ENCODE data around the gene ZDHHC9.

The ZDHHC9 gene

GRCh38 chrX:129791961-129792570 is 51.6 kb downstream of the ZDHHC9 start:
- Histone ChIP-seq H3K27me3 (ENCODE audit: control insufficient read depth, insufficient read depth, low read length) (no peaks in the 10 kb centered on the region), H3K36me3 (ENCODE audit: control insufficient read depth, insufficient read depth, low read length) (no peaks in the 10 kb centered on the region), H3K9me3 (ENCODE audit: control insufficient read depth, insufficient read depth, low read length) (no peaks in the 10 kb centered on the region)

DNA sequence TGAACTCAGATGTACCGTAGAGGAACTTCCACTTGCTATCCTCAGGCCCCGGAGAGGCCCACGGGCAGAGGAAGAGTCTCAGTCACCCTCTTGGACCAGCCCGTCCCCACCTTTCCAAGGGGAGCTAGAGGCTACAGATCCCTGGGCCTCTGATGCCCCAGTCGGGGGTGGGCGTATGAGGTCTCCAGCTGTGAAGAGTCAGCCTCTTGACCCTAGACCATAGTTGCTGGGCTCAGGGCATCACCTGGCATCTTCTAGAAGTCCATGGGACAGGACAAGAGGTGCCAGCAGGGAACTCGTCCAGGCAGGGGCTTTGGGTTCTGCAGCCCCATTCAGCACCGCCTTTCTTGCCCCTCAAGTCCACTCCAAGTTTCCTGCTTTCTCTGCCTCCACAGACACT is 52.4 kb downstream of the ZDHHC9 start:
- H3K36me3 ChIP-seq (ENCODE audit: control insufficient read depth, insufficient read depth, low read length): no peaks in the 10 kb centered on the region

More at GRCh38 chrX:129791961-129792570, 51.6 kb downstream of the ZDHHC9 start:
- H3K9ac ChIP-seq (ENCODE audit: low read depth, low read length): no peak overlapping the region
- no peak overlapping the region for H3K4me3 ChIP-seq (ENCODE audit: low read depth, low read length)
- H3K4me1 ChIP-seq (ENCODE audit: control insufficient read depth, insufficient read depth, low read length): no peaks in the 10 kb centered on the region

DNA sequence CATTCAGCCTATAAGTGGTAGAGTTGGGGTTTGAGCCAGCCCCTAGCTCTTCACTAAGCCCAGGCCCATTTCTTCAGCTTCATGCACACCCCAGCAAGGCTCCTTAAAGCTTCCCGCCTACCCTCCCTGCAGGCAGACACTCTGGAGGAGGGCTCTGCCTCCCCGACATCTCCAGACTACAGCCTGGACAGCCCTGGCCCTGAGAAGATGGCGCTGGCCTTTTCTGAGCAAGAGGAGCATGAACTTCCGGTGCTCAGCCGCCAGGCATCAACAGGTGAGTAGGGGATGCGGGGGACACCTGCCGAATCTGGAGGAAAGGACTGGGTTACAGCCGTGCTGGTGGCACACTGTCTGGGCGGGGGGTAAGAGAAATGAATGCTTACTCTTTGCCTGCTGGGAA is 52.9 kb downstream of the ZDHHC9 start:
- Histone ChIP-seq H3K4me1 (ENCODE audit: control insufficient read depth, insufficient read depth, low read length) (no peaks in the 10 kb centered on the region), H3K4me3 (ENCODE audit: low read depth, low read length) (no peak overlapping the region), H3K9ac (ENCODE audit: low read depth, low read length) (no peak overlapping the region), H3K27me3 (ENCODE audit: control insufficient read depth, insufficient read depth, low read length) (no peaks in the 10 kb centered on the region), H3K9me3 (ENCODE audit: control insufficient read depth, insufficient read depth, low read length) (no peaks in the 10 kb centered on the region), H3K36me3 (ENCODE audit: control insufficient read depth, insufficient read depth, low read length) (no peaks in the 10 kb centered on the region)

More for the DNA sequence above, 52.4 kb downstream of the ZDHHC9 start:
- Histone ChIP-seq H3K27me3 (ENCODE audit: control insufficient read depth, insufficient read depth, low read length) (no peaks in the 10 kb centered on the region), H3K4me3 (ENCODE audit: low read depth, low read length) (no peak overlapping the region), H3K9me3 (ENCODE audit: control insufficient read depth, insufficient read depth, low read length) (no peaks in the 10 kb centered on the region), H3K4me1 (ENCODE audit: control insufficient read depth, insufficient read depth, low read length) (no peaks in the 10 kb centered on the region), H3K9ac (ENCODE audit: low read depth, low read length) (no peak overlapping the region)

DNA sequence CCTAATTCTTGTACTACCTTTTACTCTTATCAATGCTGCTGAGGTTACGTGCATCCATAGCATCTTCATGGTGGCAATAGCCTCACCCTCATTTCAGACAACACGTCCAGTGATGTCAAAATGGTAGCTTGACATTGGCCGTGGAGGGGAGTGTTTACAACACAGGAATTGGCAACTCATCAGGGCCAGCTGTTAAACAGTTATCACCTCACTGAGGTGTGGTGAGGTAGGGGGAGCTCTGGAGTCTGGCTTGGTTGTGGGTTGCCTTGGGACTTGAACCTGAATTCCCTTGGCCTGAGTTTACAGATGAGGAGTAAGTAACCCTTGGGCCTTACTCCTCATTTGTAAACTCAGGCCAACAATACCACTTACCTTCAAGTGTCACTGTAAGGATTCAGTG is 53.5 kb downstream of the ZDHHC9 start:
- no peak overlapping the region for H3K9ac ChIP-seq (ENCODE audit: low read depth, low read length)
- no peaks in the 10 kb centered on the region for H3K9me3 ChIP-seq (ENCODE audit: control insufficient read depth, insufficient read depth, low read length)
- H3K4me1 ChIP-seq (ENCODE audit: control insufficient read depth, insufficient read depth, low read length): no peaks in the 10 kb centered on the region
- H3K27me3 ChIP-seq (ENCODE audit: control insufficient read depth, insufficient read depth, low read length): no peaks in the 10 kb centered on the region
- no peaks in the 10 kb centered on the region for H3K36me3 ChIP-seq (ENCODE audit: control insufficient read depth, insufficient read depth, low read length)
- no peak overlapping the region for H3K4me3 ChIP-seq (ENCODE audit: low read depth, low read length)

DNA sequence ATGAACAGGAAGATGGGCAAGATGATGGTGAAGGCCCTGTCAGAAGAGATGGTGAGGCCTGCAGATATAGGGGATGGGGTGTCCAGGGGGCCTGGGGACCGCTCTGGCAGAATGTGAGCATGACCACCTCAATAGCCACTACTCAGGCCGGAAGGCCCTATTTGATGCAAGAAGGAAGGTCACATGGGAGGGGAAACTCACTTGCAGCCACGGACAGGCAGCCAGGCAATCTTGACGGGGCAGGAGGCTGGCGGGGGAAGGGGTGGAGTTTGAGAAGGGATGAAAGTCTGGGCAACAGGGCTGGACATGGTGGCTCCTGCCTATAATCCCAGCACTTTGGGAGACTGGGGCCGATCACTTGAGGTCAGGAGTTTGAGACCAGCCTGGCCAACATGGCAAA is 55.2 kb downstream of the ZDHHC9 start:
- H3K36me3 ChIP-seq (ENCODE audit: control insufficient read depth, insufficient read depth, low read length): no peaks in the 10 kb centered on the region
- H3K9me3 ChIP-seq (ENCODE audit: control insufficient read depth, insufficient read depth, low read length): no peaks in the 10 kb centered on the region

DNA sequence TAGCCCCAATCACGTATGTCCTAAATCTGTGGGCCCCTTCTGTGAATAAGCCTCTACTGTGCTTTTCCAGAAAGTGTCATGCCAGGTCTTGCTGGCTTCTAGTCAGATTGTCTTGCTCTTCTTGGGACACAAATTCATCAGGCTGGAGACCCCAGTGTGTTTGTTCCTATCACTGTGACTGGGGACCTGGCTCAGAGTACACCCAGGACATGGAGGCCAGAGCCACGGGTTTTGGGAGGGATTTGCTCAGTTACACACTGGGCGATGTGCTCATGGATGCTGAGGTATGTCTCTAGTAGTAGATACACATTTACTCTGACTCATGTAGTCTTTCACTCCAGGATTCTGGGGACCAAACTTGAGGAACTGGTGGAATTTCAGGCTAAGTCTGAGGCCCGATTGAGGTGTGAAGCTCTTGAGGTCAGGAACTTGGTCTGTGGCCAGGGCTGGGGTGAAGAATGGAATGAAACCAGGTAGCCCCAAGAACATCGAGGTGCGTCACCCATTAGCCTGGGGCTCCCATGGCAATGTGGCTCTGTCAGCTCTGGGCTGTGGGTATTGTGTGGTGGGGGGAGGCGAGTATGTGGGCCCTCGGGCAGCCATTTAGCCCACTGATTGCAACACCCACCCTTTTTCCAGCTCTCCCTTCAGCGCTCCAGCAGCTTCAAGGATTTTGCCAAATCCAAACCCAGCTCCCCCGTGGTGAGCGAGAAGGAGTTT is 56.2 kb downstream of the ZDHHC9 start:
- H3K4me1 ChIP-seq (ENCODE audit: control insufficient read depth, insufficient read depth, low read length): no peaks in the 10 kb centered on the region
- H3K9ac ChIP-seq (ENCODE audit: low read depth, low read length): no peak overlapping the region
- no peaks in the 10 kb centered on the region for H3K36me3 ChIP-seq (ENCODE audit: control insufficient read depth, insufficient read depth, low read length)
- H3K27me3 ChIP-seq (ENCODE audit: control insufficient read depth, insufficient read depth, low read length): no peaks in the 10 kb centered on the region
- no peak overlapping the region for H3K4me3 ChIP-seq (ENCODE audit: low read depth, low read length)
- H3K9me3 ChIP-seq (ENCODE audit: control insufficient read depth, insufficient read depth, low read length): no peaks in the 10 kb centered on the region

More for the DNA sequence above, 55.2 kb downstream of the ZDHHC9 start:
- Histone ChIP-seq H3K9ac (ENCODE audit: low read depth, low read length) (no peak overlapping the region), H3K4me1 (ENCODE audit: control insufficient read depth, insufficient read depth, low read length) (no peaks in the 10 kb centered on the region), H3K4me3 (ENCODE audit: low read depth, low read length) (no peak overlapping the region), H3K27me3 (ENCODE audit: control insufficient read depth, insufficient read depth, low read length) (no peaks in the 10 kb centered on the region)

- no peaks in the 10 kb centered on the region for H3K27me3 ChIP-seq (ENCODE audit: control insufficient read depth, insufficient read depth, low read length)
- no peaks in the 10 kb centered on the region for H3K9me3 ChIP-seq (ENCODE audit: control insufficient read depth, insufficient read depth, low read length)
- no peaks in the 10 kb centered on the region for H3K36me3 ChIP-seq (ENCODE audit: control insufficient read depth, insufficient read depth, low read length)
- H3K9ac ChIP-seq (ENCODE audit: low read depth, low read length): no peak overlapping the region
- H3K4me3 ChIP-seq (ENCODE audit: low read depth, low read length): no peak overlapping the region
- peaks cover 2% of the 10 kb centered on the region for H3K4me1 ChIP-seq (ENCODE audit: control insufficient read depth, insufficient read depth, low read length)
These were observed 57.5 kb downstream of the ZDHHC9 start for GRCh38 chrX:129786210-129786651.

GRCh38 chrX:129785160-129785947 is 58.3 kb downstream of the ZDHHC9 start:
- Histone ChIP-seq H3K36me3 (ENCODE audit: control insufficient read depth, insufficient read depth, low read length) (no peaks in the 10 kb centered on the region), H3K4me1 (ENCODE audit: control insufficient read depth, insufficient read depth, low read length) (peaks cover 2% of the 10 kb centered on the region), H3K9me3 (ENCODE audit: control insufficient read depth, insufficient read depth, low read length) (no peaks in the 10 kb centered on the region), H3K27me3 (ENCODE audit: control insufficient read depth, insufficient read depth, low read length) (no peaks in the 10 kb centered on the region), H3K9ac (ENCODE audit: low read depth, low read length) (no peak overlapping the region), H3K4me3 (ENCODE audit: low read depth, low read length) (no peak overlapping the region)

DNA sequence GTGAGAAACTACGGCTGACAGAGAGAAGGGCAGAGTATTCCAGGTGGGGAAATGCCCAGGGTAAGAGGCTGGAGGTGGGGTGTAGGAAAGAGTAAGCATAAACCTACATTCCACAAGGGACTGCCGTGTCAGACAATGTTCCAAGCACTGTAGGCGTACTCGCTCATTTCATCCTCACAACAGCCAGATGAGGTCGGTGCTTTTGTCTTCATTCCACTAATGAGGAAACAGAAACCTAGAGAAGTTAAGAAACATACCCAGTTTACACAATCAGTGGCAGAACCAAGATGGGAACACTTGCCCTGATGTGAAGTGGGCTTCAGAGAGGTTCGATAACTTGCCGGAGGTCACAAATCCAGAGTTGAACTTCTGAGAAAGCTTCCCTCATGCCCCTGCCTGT is 59.3 kb downstream of the ZDHHC9 start:
- no peaks in the 10 kb centered on the region for H3K36me3 ChIP-seq (ENCODE audit: control insufficient read depth, insufficient read depth, low read length)
- H3K4me3 ChIP-seq (ENCODE audit: low read depth, low read length): no peak overlapping the region
- peaks cover 2% of the 10 kb centered on the region for H3K4me1 ChIP-seq (ENCODE audit: control insufficient read depth, insufficient read depth, low read length)
- H3K9ac ChIP-seq (ENCODE audit: low read depth, low read length): no peak overlapping the region
- no peaks in the 10 kb centered on the region for H3K27me3 ChIP-seq (ENCODE audit: control insufficient read depth, insufficient read depth, low read length)
- no peaks in the 10 kb centered on the region for H3K9me3 ChIP-seq (ENCODE audit: control insufficient read depth, insufficient read depth, low read length)

- H3K36me3 ChIP-seq (ENCODE audit: control insufficient read depth, insufficient read depth, low read length): no peaks in the 10 kb centered on the region
- no peak overlapping the region for H3K9ac ChIP-seq (ENCODE audit: low read depth, low read length)
- peaks cover 2% of the 10 kb centered on the region for H3K4me1 ChIP-seq (ENCODE audit: control insufficient read depth, insufficient read depth, low read length)
- no peak overlapping the region for H3K4me3 ChIP-seq (ENCODE audit: low read depth, low read length)
- no peaks in the 10 kb centered on the region for H3K9me3 ChIP-seq (ENCODE audit: control insufficient read depth, insufficient read depth, low read length)
- no peaks in the 10 kb centered on the region for H3K27me3 ChIP-seq (ENCODE audit: control insufficient read depth, insufficient read depth, low read length)
These were observed 60.4 kb downstream of the ZDHHC9 start for GRCh38 chrX:129783291-129783713.

DNA sequence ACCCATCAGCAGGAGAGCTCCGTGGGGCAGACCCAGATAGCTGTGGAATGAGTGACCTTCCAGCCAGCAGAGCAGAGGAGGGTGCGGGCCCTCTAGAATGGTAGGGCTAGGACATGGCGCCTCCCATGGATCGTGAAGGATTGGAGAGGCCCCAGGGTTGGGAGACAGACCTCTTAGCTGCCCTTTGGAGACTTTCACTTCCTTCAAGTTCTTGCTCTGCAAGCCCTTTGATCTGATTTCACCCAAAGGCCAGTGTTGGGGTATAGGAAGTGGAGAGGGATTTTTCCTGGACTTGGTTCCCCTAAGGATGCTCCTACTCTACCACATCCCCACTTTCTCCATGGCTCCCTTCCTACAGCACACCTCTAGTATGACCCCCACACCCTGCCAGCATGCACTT is 61.0 kb downstream of the ZDHHC9 start:
- Histone ChIP-seq H3K9ac (ENCODE audit: low read depth, low read length) (no peak overlapping the region), H3K27me3 (ENCODE audit: control insufficient read depth, insufficient read depth, low read length) (no peaks in the 10 kb centered on the region), H3K4me3 (ENCODE audit: low read depth, low read length) (no peak overlapping the region), H3K9me3 (ENCODE audit: control insufficient read depth, insufficient read depth, low read length) (no peaks in the 10 kb centered on the region), H3K4me1 (ENCODE audit: control insufficient read depth, insufficient read depth, low read length) (peaks cover 2% of the 10 kb centered on the region), H3K36me3 (ENCODE audit: control insufficient read depth, insufficient read depth, low read length) (no peaks in the 10 kb centered on the region)

All from iPS-15b (cell line).